Germinal center (tissue), 1 donor: ENCODE measurements around the gene DEFB121.
"Not testable (repeated sequence)": the region's sequence is repeated elsewhere in the genome, so short reads cannot be mapped to it uniquely, and the experiment has no call there.

Source experiments
- DNase-seq: peaks from one replicate; pipeline ENCODE4 v3.0.0; 2012; ENCODE audit warnings: mixed read lengths, low spot score

The DEFB121 gene, protein sequence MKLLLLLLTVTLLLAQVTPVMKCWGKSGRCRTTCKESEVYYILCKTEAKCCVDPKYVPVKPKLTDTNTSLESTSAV

DNA sequence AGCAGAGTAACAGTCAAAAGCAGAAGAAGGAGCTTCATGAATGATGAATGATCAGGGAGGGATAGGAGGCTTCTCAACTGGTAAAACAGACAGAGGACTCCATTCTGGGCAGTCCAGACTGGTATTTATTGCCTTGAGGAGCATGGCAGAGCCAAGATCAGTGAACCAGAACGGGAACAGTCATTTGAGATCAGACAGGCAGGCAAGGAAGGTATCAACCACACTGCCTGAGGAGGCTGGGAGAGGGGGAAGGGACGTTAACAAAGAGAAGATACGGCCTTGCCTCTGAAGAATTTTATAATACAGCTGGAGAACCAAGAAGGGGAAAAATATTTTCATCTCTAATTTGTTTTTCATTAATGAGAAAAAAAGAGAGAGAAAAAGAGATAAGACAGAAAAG, at the start of gene DEFB121:
Gene DEFB121 (minus strand): TSS at position 101 of the 400 bp plus-strand sequence. CDS start 63 bp downstream, at position 38.
- no peak for DNase-seq

DNA sequence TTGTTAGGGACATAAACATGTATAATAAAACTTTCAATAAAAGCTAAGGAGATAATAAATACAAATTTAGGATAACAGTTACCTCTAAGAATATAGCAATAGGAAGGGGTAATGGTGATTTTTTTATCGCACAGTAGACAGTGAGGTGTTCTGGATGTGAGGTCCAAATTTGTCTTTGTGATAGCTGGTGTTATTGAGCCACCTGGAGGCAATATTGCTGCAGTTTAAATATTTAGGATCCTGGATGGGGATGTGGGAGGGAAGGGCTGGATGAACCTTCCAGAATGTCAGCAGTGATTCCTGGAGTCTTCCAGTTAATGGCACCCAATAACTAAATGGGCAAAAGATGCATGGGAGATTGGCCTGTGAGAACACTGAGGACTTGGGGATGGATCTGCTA, 48.3 kb upstream of the DEFB121 start:
- DNase-seq, result no peak

DNA sequence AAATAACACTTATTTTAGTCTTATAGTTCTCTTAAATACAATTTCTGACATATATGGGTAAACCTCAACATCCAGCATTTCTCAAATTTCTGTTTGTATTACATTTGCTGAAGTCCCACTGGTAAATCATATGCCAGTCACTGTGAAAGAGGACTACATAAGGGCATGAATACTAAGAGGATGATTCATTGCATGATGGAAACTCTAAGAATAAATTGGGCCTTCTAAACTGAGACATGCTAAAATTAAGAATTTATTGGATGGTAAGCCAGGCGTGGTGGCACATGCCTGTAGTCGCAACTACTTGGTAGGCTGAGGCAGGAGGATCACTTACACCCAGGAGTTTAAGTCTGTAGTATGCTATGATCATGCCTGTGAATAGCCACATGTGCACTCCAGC, 46.6 kb upstream of the DEFB121 start:
- DNase-seq, result no peak

DNA sequence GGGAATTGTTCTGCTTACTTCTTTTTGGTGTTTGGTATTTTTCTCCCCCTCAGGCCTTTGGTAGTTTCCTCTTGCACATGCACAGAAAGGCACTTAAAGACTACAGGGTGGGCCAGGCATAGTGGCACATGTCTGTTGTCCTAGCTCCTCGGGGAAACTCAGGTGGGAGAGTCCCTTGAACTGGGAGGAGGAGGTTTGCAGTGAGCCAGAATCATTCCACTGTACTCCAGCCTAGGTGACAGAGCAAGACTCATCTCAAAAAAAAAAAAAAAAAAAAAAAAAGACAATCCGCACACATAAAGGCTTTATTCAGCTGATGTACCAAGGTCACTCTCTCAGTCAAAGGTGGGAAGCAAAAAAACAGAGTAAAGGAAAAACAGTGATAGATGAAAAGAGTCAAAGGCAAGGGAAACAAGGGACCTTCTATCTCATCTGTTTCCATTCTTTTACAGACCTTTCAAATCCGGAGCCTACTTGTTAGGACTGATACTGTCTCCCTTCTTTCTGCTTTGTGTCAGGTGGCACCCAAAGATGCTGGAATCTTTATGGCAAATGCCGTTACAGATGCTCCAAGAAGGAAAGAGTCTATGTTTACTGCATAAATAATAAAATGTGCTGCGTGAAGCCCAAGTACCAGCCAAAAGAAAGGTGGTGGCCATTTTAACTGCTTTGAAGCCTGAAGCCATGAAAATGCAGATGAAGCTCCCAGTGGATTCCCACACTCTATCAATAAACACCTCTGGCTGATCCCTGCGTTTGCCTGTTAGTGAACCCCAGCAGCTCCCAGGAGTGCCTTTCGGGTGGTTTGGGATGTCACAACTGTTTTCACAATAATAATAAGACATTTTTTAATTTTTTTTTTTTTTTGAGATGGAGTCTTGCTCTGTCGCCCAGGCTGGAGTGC, 43.7 kb upstream of the DEFB121 start:
- DNase-seq, result no peak

DNA sequence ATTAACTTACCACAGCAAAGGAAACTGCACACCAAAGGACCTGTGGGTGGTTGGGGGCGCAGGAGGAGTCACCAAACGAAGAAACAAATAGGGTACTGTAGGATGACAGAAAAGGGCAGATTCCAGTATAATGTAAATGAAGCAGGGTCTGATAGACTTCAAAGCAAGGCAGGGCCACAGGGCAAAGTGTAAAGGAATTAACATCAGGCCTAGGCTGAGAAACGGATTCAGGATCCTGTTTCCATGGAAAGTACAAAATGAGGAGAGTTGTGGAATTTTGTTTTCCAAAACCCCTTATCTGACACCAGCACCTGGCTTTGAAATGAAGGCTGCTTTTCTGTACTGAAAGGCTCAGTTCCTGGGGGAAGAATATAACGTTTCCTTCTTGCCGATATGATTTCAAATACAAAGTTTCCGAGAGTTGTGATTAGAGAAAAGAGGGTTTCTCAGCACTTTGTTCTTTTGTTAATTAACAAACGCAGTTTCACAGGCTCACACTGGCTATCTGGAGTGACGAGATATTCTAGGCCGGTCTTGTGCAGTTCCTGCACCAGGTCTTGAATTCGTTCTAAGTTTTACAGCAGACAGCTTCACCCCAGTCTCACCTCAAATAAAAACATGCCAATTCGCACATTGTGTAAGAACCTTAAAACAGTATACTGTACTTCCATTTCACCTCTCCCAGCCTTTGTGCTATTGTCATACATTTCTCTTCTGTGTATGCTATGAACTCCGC, 40.2 kb upstream of the DEFB121 start:
- DNase-seq, result no peak

DNA sequence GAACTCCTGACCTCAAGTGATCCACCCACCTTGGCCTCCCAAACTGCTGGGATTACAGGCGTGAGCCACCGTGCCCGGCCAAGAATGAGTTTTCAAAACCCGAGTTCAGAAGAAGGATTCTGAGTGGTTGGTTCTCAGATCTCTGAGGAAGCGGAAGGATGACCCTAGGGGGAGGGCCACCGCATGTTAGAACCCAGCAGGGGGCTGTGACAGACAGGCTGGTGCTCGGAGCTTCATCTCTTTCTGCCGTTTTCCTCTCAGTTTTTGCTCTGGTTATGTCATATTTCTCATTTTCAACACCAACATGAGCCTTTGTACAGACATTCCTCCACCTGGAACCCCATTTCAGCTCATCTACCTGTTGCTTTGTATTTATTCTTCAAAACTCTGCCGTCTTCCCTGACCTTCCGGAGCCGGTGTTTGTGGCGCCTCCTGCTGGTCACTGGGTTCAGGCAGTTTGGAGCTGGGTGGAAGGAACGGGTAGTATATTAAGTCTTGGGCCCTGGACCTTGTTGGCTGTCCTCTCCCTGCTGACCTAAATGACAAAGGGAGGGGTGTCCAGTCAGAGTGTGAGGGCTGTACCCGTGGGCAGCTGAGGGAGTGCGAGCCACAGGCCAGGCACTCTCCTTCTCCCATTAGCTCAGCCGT, 34.1 kb upstream of the DEFB121 start, which contains the start of gene DEFB123:
Gene DEFB123 (plus strand): TSS at position 621 of the 648 bp plus-strand sequence. CDS start 67 bp downstream, outside the sequence.
- DNase-seq, result no peak

DNA sequence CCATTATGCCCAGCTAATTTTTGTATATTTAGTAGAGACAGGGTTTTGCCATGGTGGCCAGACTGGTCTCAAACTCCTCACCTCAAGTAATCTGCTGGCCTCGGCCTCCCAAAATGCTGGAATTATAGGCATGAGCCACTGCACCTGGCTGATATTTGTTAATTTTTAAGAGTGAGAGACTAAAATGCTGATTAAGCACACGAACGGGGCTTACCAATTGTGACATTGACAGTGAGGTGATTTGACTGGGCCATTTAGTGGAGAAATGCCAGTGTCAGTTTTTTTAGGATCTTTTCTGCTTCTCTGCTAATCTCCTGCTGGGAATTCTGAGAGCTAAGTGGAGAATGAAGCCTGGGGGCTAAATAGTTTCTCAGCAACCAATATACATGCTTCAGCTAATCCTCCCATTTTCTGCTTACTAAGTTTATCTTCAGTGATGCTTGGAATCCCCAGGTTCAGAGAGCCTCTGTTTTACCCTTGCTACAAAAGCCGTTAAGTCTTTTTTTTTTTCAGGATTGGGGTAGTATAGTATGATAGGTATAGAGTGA, 24.6 kb upstream of the DEFB121 start:
- no peak for DNase-seq

DNA sequence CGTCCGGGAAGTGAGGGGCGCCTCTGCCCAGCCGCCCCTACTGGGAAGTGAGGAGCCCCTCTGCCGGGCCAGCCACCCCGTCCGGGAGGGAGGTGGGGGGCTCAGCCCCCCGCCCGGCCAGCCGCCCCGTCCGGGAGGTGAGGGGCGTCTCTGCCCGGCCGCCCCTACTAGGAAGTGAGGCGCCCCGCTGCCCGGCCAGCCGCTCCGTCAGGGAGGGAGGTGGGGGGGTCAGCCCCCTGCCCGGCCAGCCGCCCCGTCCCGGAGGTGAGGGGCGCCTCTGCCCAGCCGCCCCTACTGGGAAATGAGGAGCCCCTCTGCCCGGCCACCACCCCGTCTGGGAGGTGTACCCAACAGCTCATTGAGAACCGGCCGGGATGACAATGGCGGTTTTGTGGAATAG, 21.6 kb upstream of the DEFB121 start:
- DNase-seq, result not testable (repeated sequence)

DNA sequence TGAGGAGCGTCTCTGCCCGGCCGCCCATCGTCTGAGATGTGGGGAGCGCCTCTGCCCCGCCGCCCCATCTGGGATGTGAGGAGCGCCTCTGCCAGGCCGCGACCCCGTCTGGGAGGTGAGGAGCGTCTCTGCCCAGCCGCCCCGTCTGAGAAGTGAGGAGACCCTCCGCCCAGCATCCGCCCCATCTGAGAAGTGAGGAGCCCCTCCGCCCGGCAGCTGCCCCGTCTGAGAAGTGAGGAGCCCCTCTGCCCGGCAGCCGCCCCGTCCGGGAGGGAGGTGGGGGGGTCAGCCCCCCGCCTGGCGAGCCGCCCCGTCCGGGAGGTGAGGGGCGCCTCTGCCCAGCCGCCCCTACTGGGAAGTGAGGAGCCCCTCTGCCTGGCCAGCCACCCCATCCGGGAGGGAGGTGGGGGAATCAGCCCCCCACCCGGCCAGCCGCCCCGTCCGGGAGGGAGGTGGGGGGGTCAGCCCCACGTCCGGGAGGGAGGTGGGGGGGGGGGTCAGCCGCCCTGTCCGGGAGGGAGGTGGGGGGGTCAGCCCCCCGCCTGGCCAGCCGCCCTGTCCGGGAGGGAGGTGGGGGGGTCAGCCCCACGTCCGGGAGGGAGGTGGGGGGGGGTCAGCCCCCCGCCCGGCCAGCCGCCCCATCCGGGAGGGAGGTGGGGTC, 21.0 kb upstream of the DEFB121 start:
- DNase-seq, result not testable (repeated sequence)

DNA sequence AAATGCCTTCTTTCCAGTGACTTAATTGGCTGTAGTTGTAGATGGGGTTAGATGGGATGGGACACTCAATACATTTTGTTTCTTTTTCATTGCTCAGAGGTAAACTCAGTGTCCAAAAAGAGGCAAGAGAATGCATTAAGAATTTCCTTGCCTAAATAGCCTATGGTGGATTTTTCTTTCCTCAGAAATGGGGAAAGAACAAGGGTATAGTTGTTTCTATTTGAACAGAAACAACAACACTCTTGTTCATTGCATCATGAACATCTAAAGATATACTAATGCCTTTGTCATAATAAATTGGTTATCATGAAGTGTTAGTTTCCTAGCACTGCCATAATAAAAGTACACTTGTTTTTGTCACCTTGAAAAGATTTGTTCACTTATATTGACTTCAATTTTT, 19.8 kb upstream of the DEFB121 start:
- DNase-seq, result no peak

DNA sequence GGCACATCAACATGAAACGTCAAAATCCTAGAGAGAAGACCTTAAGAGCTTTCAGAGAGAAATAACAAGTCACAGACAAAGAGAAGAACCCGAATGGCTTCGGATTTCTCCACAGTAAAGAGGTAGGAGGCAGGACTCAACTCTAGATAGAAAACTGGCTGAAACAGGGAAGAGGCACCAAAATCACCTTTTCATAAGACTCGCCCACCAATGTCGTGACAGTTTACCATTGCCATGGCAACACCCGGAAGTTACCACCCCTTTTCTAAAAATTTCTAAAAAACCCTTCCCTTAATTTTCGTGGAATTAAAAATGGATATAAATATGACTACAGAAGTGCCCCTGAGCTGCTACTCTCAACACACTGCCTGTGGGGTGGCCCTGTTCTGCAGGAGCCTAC, 12.3 kb upstream of the DEFB121 start:
- no peak for DNase-seq

DNA sequence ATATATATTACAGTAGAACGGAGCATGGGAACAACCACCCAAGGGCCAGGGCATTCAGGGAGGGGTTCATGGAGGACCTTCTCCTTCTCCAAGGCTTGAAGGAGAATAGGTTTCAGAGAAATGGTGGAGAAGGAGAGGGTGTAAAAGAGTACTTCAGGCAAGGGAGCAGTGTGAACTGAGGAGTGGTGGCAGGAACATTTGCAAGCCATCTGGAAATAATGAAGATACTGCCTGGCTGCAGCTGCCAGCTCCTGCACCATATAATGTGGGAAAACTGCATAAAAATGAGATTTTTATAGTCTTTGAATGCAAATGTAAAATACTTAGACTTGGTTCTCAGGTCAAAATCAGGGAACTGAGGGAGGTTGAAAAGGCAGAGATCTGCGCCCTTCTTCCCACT, 9.6 kb upstream of the DEFB121 start:
- no peak for DNase-seq

DNA sequence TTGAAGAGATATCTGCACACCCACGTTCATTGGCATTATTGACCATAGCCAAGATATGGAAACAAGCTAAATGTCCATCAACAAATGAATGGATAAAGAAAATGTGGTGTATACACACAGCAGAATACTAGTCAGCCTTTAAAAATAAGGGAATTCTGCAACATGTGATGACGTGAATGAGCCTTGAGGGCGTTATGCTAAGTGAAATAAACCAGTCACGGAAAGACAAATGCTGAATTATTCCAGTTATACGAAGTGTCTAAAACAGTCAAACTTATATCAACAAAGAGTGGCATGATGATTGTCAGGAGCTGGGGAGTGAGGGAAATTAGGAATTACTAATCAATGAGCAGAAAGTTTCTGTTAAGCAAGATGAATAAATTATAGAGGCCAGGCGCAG, 8.4 kb upstream of the DEFB121 start:
- no peak for DNase-seq

DNA sequence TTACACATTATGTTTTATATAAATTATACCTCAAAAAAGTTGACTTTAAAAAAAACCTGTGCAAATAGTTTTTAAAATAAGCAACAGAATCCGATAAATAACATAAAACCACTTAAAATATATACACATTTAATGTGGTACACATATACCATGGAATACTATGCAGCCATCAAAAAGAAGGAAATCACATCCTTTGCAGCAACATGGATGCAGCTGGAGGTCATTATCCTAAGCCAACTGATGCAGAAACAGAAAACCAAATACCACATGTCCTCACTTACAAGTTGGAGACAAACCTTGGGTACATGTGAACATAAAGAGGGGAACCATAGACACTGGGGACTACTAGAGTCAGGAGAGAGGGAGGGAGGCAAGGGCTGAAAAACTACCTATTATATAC, 4.0 kb upstream of the DEFB121 start:
- no peak for DNase-seq

DNA sequence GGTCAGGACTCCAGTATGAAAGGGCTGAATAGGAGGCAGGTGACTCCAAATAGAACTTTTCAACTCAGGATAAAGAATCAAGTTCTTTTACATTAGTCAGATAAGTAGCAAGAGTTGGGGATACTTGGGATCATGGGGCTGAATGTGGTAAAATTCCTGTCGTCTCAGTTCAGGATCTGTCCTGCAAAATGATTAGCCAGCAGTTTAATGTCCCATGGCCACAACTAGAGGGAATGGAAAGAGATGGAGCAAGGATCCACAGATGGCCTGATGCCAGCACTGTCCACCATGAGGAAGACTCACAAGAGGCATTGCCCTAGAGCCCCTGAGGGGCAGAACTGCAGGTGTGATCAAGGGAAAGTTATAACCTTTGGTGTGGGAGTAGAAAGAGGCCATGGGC, 2.1 kb downstream of the DEFB121 start:
- no peak for DNase-seq

DNA sequence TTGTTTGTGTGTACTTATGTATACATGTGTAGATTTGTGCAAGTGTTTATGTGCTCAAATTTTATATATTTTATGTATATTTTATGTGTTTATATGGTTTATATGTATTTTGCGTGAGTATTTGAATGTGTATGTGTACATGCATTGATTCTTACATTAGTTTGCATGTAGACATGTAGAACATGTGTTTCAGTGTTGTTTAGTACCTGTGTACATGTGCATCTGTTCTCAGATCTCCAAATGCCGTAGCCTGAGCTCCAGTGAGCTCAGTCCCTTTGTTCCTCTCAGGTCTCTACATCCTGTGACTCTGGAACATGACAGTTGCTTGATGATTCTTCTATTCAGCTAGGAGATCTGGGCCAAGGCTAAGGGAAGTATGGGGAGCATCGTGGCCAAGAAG, 11.1 kb downstream of the DEFB121 start:
- no peak for DNase-seq

DNA sequence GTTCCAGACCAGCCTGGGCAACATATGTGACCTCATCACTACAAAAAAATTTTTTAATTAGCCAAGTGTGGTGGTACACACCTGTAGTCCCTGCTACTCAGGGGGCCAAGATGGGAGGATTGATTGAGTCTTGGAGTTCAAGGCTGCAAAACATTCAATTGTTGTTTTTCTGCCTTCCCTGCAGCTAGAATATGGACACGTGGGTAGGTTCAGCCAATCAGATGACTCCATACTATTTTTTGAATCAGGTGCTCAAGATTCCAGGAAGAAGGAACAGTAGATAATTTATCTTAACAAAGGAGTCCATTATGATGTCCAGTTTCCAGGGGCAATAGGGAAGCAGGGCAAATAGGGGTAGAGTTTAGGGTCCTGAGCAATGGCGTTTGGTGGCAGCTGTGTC, 13.2 kb downstream of the DEFB121 start:
- DNase-seq, result no peak

DNA sequence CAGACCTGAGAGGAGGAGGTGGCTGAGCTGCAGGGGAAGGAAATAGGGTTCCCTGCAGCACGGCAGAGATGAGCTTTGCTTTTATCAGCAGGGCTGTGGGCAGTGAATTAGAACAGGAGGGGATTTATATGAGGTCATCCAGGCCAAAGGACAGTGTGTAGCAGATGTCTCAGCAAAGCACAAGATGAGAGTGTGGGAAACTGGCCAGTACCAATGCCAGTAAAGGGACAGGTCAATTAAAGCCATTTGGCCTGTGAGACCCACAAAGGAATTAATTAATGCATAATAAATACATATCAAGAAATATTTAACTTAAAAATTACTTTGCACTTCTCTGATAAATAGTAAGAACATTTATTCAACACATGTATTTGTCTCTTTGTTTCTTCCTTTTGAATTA, 15.5 kb downstream of the DEFB121 start, which contains the start of gene DEFB119:
Gene DEFB119 (minus strand): TSS at position 101 of the 400 bp plus-strand sequence. CDS start 107 bp downstream, outside the sequence.
- DNase-seq, result no peak

DNA sequence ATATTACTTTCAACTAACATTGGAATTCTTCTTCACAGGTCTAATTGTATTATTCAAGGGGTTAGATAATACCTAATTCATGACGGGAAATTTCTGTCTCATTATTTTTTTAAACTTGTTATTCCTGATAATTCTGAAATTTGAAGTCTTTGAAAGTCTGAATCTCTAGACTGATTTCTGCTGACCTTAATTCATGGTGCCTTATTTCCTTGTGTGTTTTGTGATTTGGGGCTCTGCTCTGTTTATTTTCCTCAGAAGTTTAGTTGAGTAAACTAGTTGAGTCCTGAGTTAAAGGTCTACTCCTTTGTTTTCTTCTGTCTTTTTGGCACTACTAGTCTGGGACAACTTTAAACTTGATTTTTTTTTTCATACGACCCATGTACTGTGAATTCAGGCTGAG, 31.7 kb downstream of the DEFB121 start:
- no peak for DNase-seq

DNA sequence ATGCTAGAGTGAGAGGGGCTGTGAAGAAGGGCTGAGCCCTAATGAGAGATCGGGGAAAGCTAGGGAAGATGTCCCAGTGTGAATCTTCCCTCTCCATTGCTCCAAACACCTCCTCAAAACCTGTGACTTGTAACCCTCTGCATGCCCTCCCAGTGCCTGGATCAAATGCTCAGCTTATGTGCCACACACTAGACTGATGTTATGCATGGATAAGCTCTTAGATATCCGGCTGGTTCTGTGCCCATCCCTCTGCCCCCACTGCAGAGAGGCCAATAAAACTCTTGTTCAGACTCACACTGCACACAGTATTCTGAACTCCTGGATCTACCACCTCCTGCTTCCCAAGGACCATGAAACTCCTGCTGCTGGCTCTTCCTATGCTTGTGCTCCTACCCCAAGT, 37.7 kb downstream of the DEFB121 start, which contains the start of gene DEFB118:
Gene DEFB118 (plus strand): TSS at position 301 of the 400 bp plus-strand sequence. CDS start 50 bp downstream, at position 351.
- DNase-seq, result no peak

DNA sequence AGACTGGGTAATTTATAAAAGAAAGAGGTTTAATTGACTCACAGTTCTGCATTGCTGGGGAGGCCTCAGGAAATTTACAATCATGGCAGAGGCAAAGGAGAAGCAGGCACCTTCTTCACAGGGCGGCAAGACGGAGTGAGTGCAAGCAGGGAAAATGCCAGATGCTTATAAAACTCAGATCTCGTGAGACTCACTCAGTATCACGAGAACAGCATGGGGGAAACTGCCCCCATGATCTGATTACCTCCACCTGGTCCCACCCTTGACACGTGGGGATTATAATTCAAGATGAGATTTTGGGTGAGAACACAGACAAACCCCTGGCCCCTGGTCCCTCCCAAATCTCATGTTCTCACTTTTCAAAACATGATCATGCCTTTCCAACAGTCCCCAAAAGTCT, 41.7 kb downstream of the DEFB121 start:
- not testable (repeated sequence) for DNase-seq
